ENCODE results near the gene C7orf57.

DNA sequence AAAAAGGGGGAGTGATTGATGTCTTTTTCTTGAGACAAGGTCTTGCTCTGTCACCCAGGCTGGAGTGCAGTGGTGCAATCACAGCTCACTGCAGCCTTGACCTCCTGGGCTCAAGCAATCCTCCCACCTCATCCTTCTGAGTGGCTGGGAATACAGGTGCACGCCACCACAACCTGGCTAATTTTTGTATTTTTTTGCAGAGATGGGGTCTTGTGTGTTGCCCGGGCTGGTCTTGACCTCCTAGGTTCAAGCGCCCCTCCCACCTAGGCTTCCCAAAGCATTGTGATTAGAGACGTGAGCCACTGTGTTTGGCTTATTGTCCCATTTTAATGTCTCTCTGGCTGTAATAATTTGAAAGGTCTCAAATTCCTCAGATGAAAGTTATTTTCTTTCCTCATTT is 75.5 kb downstream of the C7orf57 start:
- TF ChIP-seq POLR2AphosphoS5 (IDR thresholded peaks at IDR 0.05; ENCODE audit: low read depth, low read length), result no peak
- TF ChIP-seq POLR2A (IDR thresholded peaks at IDR 0.05; ENCODE audit: low read depth, low read length), result no peak
- TF ChIP-seq TAF1 (IDR thresholded peaks at IDR 0.05; ENCODE audit: low read depth, low read length), result no peak
- TF ChIP-seq PAX5 (IDR thresholded peaks at IDR 0.05; ENCODE audit: insufficient read depth, low read length, severe bottlenecking), result no peak
- TF ChIP-seq SPI1 (IDR thresholded peaks at IDR 0.05; ENCODE audit: low read depth, low read length), result no peak
- no peak for TF ChIP-seq POU2F2 (IDR thresholded peaks at IDR 0.05; ENCODE audit: low read depth, low read length)

All from GM12891 (cell line).